A549 (cell line): ENCODE measurements around the gene CCDC43. TPM values are rescaled to one million over a fixed set of nuclear protein-coding genes. Genes with fewer than 3 reads are reported as not detected.
A peak's percentile ranks its signal among the peaks of the same experiment; 100 is the strongest.
"Not testable (repeated sequence)": the region's sequence is repeated elsewhere in the genome, so short reads cannot be mapped to it uniquely, and the experiment has no call there.

Experiments
- ATAC-seq, 2 experiments: fragments of 200-7000 bp in 1 of 2; fragments of >200 bp in 1 of 2; cut with Nextera tagmentation in 1 of 2; cut with Tn5 transposase in 1 of 2; 3 replicates each; pipeline versions ENCODE4 v1.8.0 to v1.9.1; 2018 to 2020; ENCODE audit warnings: mild to moderate bottlenecking in 1 of 2, moderate library complexity in 1 of 2
- CTCF ChIA-PET: fragments of 300-600 bp; sonication (Branson Sonifier 250); formaldehyde crosslinking; extraction: SDS; loops from one replicate; lab custom pipeline; 2021; ENCODE audit warnings: antibody characterized with exemption, inconsistent platforms; lab: Yijun Ruan, JAX
- POLR2A ChIA-PET: fragments of 350-600 bp; formaldehyde crosslinking; extraction: SDS; loops from one replicate; lab custom pipeline; 2021; ENCODE audit warnings: antibody characterized with exemption, inconsistent platforms; lab: Yijun Ruan, JAX
- DNase-seq, 2 experiments: peaks; one replicate each; pipeline versions ENCODE4 v3.0.0 to v3.0.0-alpha.2; 2011 to 2016; ENCODE audit warnings: low read depth in 1 of 2, low spot score in 1 of 2
- FAIRE-seq: peaks from 2 replicates; lab custom pipeline; 2011; peaks lifted over from hg19 to GRCh38; lab: Jason Lieb, UNC
- H3K27ac ChIP-seq, 2 experiments: fragments of >200 bp; sonication (Bioruptor Twin); formaldehyde crosslinking; 3 replicates each; pipeline ENCODE4 v1.5.1; 2016 to 2017
- H3K4me1 ChIP-seq: fragments of >200 bp; sonication (Bioruptor Twin); formaldehyde crosslinking; 3 replicates; pipeline ENCODE4 v1.6.1; 2016
- H3K4me2 ChIP-seq: fragments of >200 bp; sonication (Bioruptor Twin); formaldehyde crosslinking; 3 replicates; pipeline ENCODE4 v1.6.1; 2016
- H3K4me3 ChIP-seq: fragments of >200 bp; sonication (Bioruptor Twin); formaldehyde crosslinking; 3 replicates; pipeline ENCODE4 v1.5.1; 2016
- H3K9me3 ChIP-seq: fragments of >200 bp; sonication (Bioruptor Twin); formaldehyde crosslinking; 3 replicates; pipeline ENCODE4 v1.6.1; 2016
- BHLHE40 ChIP-seq: IDR thresholded peaks from 2 replicates; pipeline ENCODE4 v1.6.1; 2012; ENCODE audit warnings: low read depth, low read length, inconsistent platforms
- CBX2 ChIP-seq: fragments of 200-600 bp; sonication (generic); IDR thresholded peaks from 2 replicates; pipeline ENCODE4 v1.6.1; 2016; ENCODE audit warnings: low read depth, mild to moderate bottlenecking, borderline replicate concordance
- CHD4 ChIP-seq: fragments of 200-600 bp; sonication (generic); IDR thresholded peaks from 2 replicates; pipeline ENCODE4 v1.6.1; 2016; ENCODE audit warnings: antibody characterized with exemption, mild to moderate bottlenecking, borderline replicate concordance
- EP300 ChIP-seq, 2 experiments: fragments of >200 bp; sonication (Bioruptor Twin); formaldehyde crosslinking; IDR thresholded peaks; 2 replicates in 1 of 2; 3 replicates in 1 of 2; pipeline ENCODE4 v1.6.1; 2016 to 2017
- ESRRA ChIP-seq: fragments of 150-350 bp; IDR thresholded peaks from 2 replicates; pipeline ENCODE4 v1.6.1; 2014; ENCODE audit warnings: mild to moderate bottlenecking, low read length, borderline replicate concordance
- FOSL2 ChIP-seq, 2 experiments: fragments of 450-650 bp in 1 of 2; fragments of >200 bp in 1 of 2; sonication (Bioruptor Twin) in 1 of 2; formaldehyde crosslinking; IDR thresholded peaks; 2 replicates each; pipeline versions ENCODE4 v1.5.0 to v1.6.1; 2016 to 2020; ENCODE audit warnings: mild to moderate bottlenecking in 1 of 2, moderate library complexity in 1 of 2
- GATA3 ChIP-seq: IDR thresholded peaks from 2 replicates; pipeline ENCODE4 v1.6.1; 2012; ENCODE audit warnings: borderline replicate concordance
- HES2 ChIP-seq: fragments of >200 bp; sonication (Bioruptor Twin); formaldehyde crosslinking; IDR thresholded peaks from 2 replicates; pipeline ENCODE4 v1.6.1; 2016
- KDM1A ChIP-seq: fragments of 200-600 bp; sonication (generic); IDR thresholded peaks from 2 replicates; pipeline ENCODE4 v1.6.1; 2016; ENCODE audit warnings: low read depth, mild to moderate bottlenecking
- KDM5A ChIP-seq: fragments of 200-600 bp; sonication (generic); IDR thresholded peaks from 2 replicates; pipeline ENCODE4 v1.6.1; 2016; ENCODE audit warnings: antibody characterized with exemption, mild to moderate bottlenecking
- MYC ChIP-seq: IDR thresholded peaks from 2 replicates; pipeline ENCODE4 v1.6.1; 2012; ENCODE audit warnings: mild to moderate bottlenecking, inconsistent platforms, low read length, improper control_type of control experiment, borderline replicate concordance
- NFE2L2 ChIP-seq: fragments of 150-350 bp; conservative IDR thresholded peaks from 2 replicates; pipeline ENCODE4 v1.6.1; 2014; ENCODE audit warnings: low read length
- NR3C1 ChIP-seq: fragments of >200 bp; sonication (Bioruptor Twin); formaldehyde crosslinking; IDR thresholded peaks from 3 replicates; pipeline ENCODE4 v1.6.1; 2017
- RAD21 ChIP-seq, 2 experiments: fragments of >200 bp in 1 of 2; sonication (Bioruptor Twin) in 1 of 2; formaldehyde crosslinking in 1 of 2; IDR thresholded peaks in 1 of 2; conservative IDR thresholded peaks in 1 of 2; 2 replicates in 1 of 2; 3 replicates in 1 of 2; pipeline ENCODE4 v1.6.1; 2012 to 2018; ENCODE audit warnings: inconsistent platforms in 1 of 2
- RNF2 ChIP-seq: fragments of 200-600 bp; sonication (generic); IDR thresholded peaks from 2 replicates; pipeline ENCODE4 v1.6.1; 2016; ENCODE audit warnings: low read depth, mild to moderate bottlenecking, antibody characterized with exemption, moderate library complexity, borderline replicate concordance
- TFCP2L1 ChIP-seq: fragments of 250-450 bp; sonication (Bioruptor Pico); IDR thresholded peaks from 2 replicates; pipeline ENCODE4 v1.5.0; 2021; ENCODE audit warnings: mild to moderate bottlenecking
- TP53 ChIP-seq: fragments of 250-450 bp; sonication (Bioruptor Pico); IDR thresholded peaks from 2 replicates; pipeline ENCODE4 v1.5.0; 2021; ENCODE audit warnings: mild to moderate bottlenecking, moderate library complexity
- ZC3H11A ChIP-seq: fragments of 450-650 bp; IDR thresholded peaks from 2 replicates; pipeline ENCODE4 v1.6.1; 2014; ENCODE audit warnings: antibody characterized with exemption, mild to moderate bottlenecking
- ZFP36 ChIP-seq: fragments of 450-650 bp; IDR thresholded peaks from 2 replicates; pipeline ENCODE4 v1.6.1; 2014; ENCODE audit warnings: borderline replicate concordance; ENCODE audit not compliant: partially characterized antibody
- WGBS: methylation state at CpG from one replicate; pipeline ENCODE4 v1.1.6; 2017; ENCODE audit errors: missing lambda C conversion rate; 5-methylcytosine and 5-hydroxymethylcytosine counted together
- polyA plus RNA-seq, 4 experiments: library from polyadenylated mRNA; depleted of rRNA in 3 of 4; stranded (reverse); fragments of >200 nt; fragmentation: RNase III in 1 of 4; extraction: RNeasy Plus Mini Kit Qiagen cat#74134 plus additional on column Dnase treatment in 1 of 4; gene quantifications; 2 replicates in 3 of 4; 3 replicates in 1 of 4; pipeline ENCODE4 v1.2.3, GENCODE V29; 2011 to 2017
- TF ChIP-seq, protein P1 (sequence below): fragments of >200 bp; sonication (Bioruptor Twin); formaldehyde crosslinking; IDR thresholded peaks from 3 replicates; pipeline ENCODE4 v1.5.1; 2016

CCDC43 gene
- polyA plus RNA-seq, 2 of the 4 experiments (the other 2 are of a cell fraction), result 34.3 to 37.3 TPM

DNA sequence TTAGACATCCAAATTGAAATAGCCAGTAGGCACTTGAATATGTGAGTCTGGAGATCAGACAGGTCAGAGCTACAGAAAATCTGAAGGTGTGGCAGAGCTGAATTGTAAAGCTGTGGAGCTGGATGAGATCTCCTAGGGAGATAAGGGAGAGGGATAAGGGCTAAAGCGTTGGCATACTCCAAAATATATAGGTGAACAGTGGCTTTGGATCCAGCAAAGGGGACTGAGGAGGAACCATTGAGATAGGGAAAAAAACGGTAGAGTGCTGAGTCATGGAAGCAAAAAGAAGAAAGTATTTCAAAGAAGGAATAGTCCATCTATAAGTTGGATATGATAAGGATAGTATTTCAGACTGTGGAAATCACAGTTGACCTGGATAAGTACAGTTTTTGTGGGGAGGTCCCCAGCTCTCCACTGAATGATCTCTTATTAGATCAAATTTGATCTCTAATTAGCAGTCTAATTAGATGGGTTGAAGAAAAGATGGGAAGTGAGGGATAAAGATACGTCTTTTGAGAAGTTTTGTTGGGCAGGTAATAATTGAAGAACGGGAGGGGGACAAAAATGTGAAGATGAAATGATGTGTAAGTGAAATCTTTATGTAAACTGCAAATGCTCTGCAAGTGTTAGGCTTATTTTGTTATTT, 18.3 kb upstream of the CCDC43 start (continued):
- no peak for TF ChIP-seq NR3C1
- peak; percentile 89 for TF ChIP-seq NFE2L2
- TF ChIP-seq KDM1A, result no peak
- no peak for TF ChIP-seq KDM5A
- no peak for TF ChIP-seq CHD4
- TF ChIP-seq RNF2, result no peak
- TF ChIP-seq GATA3, result peak; percentile 40; the same call in 1 of the 2 replicates
- TF ChIP-seq ESRRA, result no peak
- TF ChIP-seq ZC3H11A, result no peak

DNA sequence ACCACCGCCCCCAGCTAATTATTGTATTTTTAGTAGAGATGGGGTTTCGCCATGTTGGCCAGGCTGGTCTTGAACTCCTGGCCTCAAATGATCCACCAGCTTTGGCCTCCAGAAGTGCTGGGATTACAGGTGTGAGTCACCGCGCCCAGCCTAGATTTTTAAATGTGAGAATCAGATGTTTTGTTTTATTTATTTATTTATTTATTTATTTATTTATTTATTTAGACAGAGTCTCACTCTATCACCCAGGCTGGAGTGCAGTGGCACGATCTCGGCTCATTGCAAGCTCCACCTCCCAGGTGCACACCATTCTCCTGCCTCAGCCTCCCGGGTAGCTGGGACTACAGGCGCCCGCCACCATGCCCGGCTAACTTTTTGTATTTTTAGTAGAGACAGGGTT, 10.7 kb upstream of the CCDC43 start:
- 83% methylated on average over 10 of the region's 10 CpGs for WGBS
- H3K4me3 ChIP-seq, ATAC-seq, DNase-seq, H3K4me2 ChIP-seq, H3K4me1 ChIP-seq, H3K27ac ChIP-seq, H3K9me3 ChIP-seq, FAIRE-seq: not testable (repeated sequence)
- TF ChIP-seq ZC3H11A, result peak; percentile 68
- ChIA-PET POLR2A (interaction anchor here (1.0 kb wide), 1 partner anchor 10 kb away, joined by 4 read pairs; no protein-coding TSS in a partner anchor), CTCF (interaction anchor here (1.0 to 3.8 kb wide), 2 partner anchors 9 to 178 kb away, joined by 3 to 22 read pairs; no protein-coding TSS in a partner anchor)

- Histone ChIP-seq H3K4me2 (no peak overlapping the region), H3K9me3 (no peaks in the 10 kb centered on the region), H3K4me3 (no peak overlapping the region), H3K4me1 (peaks cover 14% of the 10 kb centered on the region), H3K27ac (no peak overlapping the region)
- FAIRE-seq, result no peak
- DNase-seq, result no peak
- ChIA-PET CTCF (interaction anchor here (0.6 to 1.7 kb wide), 6 partner anchors 21 to 161 kb away, joined by 3 to 5 read pairs (median 3); no protein-coding TSS in a partner anchor), POLR2A (interaction anchor here (0.6 kb wide), 1 partner anchor 151 kb away, joined by 3 read pairs; no protein-coding TSS in a partner anchor)
- ATAC-seq, result no peak
- TF ChIP-seq BHLHE40 (no peak), MYC (no peak), FOSL2 (IDR thresholded peaks at IDR 0.05) (no peak), FOSL2 (CRISPR knock-in tag; IDR thresholded peaks at IDR 0.05) (no peak), EP300 (IDR thresholded peaks at IDR 0.05) (no peak), TFCP2L1 (no peak), CBX2 (no peak), HES2 (no peak), ZFP36 (no peak), TP53 (CRISPR knock-in tag) (no peak)
- 39% methylated on average over 11 of the region's 11 CpGs for WGBS
Observed at GRCh38 chr17:44693609-44694008, 4.0 kb upstream of the CCDC43 start.

GRCh38 chr17:44690746-44691306, 1.2 kb upstream of the CCDC43 start:
- peak; percentile 68 to 71 for DNase-seq
- Histone ChIP-seq H3K4me1 (peaks cover 21% of the 10 kb centered on the region), H3K4me2 (peak overlapping the region; percentile 90), H3K27ac (peak overlapping the region; percentile 80 to 92; a peak in 4 of 6 replicates)
- CTCF ChIA-PET, result interaction anchor here (0.6 to 3.4 kb wide), 21 partner anchors 9 to 495 kb away, joined by 3 to 22 read pairs (median 4); partner anchors contain the start of gene FAM171A2
- H3K9me3 ChIP-seq, FAIRE-seq, H3K4me3 ChIP-seq: not testable (repeated sequence)
- WGBS, result 81% methylated on average over 21 of the region's 21 CpGs
- TF ChIP-seq, protein P1, sequence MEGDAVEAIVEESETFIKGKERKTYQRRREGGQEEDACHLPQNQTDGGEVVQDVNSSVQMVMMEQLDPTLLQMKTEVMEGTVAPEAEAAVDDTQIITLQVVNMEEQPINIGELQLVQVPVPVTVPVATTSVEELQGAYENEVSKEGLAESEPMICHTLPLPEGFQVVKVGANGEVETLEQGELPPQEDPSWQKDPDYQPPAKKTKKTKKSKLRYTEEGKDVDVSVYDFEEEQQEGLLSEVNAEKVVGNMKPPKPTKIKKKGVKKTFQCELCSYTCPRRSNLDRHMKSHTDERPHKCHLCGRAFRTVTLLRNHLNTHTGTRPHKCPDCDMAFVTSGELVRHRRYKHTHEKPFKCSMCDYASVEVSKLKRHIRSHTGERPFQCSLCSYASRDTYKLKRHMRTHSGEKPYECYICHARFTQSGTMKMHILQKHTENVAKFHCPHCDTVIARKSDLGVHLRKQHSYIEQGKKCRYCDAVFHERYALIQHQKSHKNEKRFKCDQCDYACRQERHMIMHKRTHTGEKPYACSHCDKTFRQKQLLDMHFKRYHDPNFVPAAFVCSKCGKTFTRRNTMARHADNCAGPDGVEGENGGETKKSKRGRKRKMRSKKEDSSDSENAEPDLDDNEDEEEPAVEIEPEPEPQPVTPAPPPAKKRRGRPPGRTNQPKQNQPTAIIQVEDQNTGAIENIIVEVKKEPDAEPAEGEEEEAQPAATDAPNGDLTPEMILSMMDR, result peak; percentile 56
- TF ChIP-seq RAD21 (conservative IDR thresholded peaks at IDR 0.05 in 1 of 2, IDR thresholded peaks at IDR 0.05 in 1 of 2), result 0 out of 5 replicates have a peak, but pooled peaks of 1 of the 2 experiments have one; percentile 20
- POLR2A ChIA-PET, result interaction anchor here (0.8 to 1.2 kb wide), 2 partner anchors 9 to 17 kb away, joined by 3 to 4 read pairs; partner anchors contain the start of gene DBF4B
- ATAC-seq, result peak; percentile 48 to 70; a peak in 5 of 6 replicates
